ENCODE measurements around the gene BBS7. TPM values are rescaled to one million over a fixed set of nuclear protein-coding genes. Genes with fewer than 3 reads are reported as not detected.
A peak's percentile ranks its signal among the peaks of the same experiment; 100 is the strongest.

The BBS7 gene, protein sequence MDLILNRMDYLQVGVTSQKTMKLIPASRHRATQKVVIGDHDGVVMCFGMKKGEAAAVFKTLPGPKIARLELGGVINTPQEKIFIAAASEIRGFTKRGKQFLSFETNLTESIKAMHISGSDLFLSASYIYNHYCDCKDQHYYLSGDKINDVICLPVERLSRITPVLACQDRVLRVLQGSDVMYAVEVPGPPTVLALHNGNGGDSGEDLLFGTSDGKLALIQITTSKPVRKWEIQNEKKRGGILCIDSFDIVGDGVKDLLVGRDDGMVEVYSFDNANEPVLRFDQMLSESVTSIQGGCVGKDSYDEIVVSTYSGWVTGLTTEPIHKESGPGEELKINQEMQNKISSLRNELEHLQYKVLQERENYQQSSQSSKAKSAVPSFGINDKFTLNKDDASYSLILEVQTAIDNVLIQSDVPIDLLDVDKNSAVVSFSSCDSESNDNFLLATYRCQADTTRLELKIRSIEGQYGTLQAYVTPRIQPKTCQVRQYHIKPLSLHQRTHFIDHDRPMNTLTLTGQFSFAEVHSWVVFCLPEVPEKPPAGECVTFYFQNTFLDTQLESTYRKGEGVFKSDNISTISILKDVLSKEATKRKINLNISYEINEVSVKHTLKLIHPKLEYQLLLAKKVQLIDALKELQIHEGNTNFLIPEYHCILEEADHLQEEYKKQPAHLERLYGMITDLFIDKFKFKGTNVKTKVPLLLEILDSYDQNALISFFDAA
- polyA plus RNA-seq (ENCODE audit: insufficient read length in 3 of 3): 10 to 100 TPM; 22.5 to 28.4 (median 24.0) TPM
- long read RNA-seq, donor 1, transcript BBS7-202 (4 exons, 725 nt): major isoform, 6 of 7 reads
- long read RNA-seq, donor 1, partial matches to known transcripts: 0 of 7 reads
- long read RNA-seq, donor 1, other reads (novel, unspliced or antisense): 0 of 7 reads
- long read RNA-seq, donor 2, transcript BBS7-202 (4 exons, 725 nt): major isoform, 9 of 11 reads
- long read RNA-seq, donor 2, partial matches to known transcripts: 0 of 11 reads
- long read RNA-seq, donor 2, other reads (novel, unspliced or antisense): 0 of 11 reads
- long read RNA-seq, donor 3, partial matches to known transcripts: 0 of 7 reads
- long read RNA-seq, donor 3, other reads (novel, unspliced or antisense): 0 of 7 reads
- long read RNA-seq, donor 4, transcript BBS7-202 (4 exons, 725 nt): major isoform, 10 of 10 reads
- long read RNA-seq, donor 4, partial matches to known transcripts: 0 of 10 reads
- long read RNA-seq, donor 4, other reads (novel, unspliced or antisense): 0 of 10 reads
- long read RNA-seq, donor 5, transcript BBS7-202 (4 exons, 725 nt): major isoform, 6 of 7 reads
- long read RNA-seq, donor 5, partial matches to known transcripts: 0 of 7 reads
- long read RNA-seq, donor 5, other reads (novel, unspliced or antisense): 0 of 7 reads
- long read RNA-seq, donor 6, partial matches to known transcripts: 0 of 5 reads
- long read RNA-seq, donor 6, other reads (novel, unspliced or antisense): 0 of 5 reads
- long read RNA-seq, donor 7, transcript BBS7-202 (4 exons, 725 nt): major isoform, 6 of 10 reads
- long read RNA-seq, donor 7, partial matches to known transcripts: 0 of 10 reads
- long read RNA-seq, donor 7, other reads (novel, unspliced or antisense): 0 of 10 reads
- long read RNA-seq, donor 8, partial matches to known transcripts: 0 of 3 reads
- long read RNA-seq, donor 8, other reads (novel, unspliced or antisense): 0 of 3 reads
- long read RNA-seq, donor 9, transcript BBS7-202 (4 exons, 725 nt): major isoform, 7 of 8 reads
- long read RNA-seq, donor 9, partial matches to known transcripts: 0 of 8 reads
- long read RNA-seq, donor 9, other reads (novel, unspliced or antisense): 0 of 8 reads
- long read RNA-seq, donor 10, transcript BBS7-202 (4 exons, 725 nt): major isoform, 5 of 7 reads
- long read RNA-seq, donor 10, partial matches to known transcripts: 0 of 7 reads
- long read RNA-seq, donor 10, other reads (novel, unspliced or antisense): 0 of 7 reads
- long read RNA-seq, donor 11, partial matches to known transcripts: 0 of 2 reads
- long read RNA-seq, donor 11, other reads (novel, unspliced or antisense): 0 of 2 reads
- long read RNA-seq, donor 12, transcript BBS7-202 (4 exons, 725 nt): major isoform, 7 of 17 reads
- long read RNA-seq, donor 12, partial matches to known transcripts: 5 of 17 reads
- long read RNA-seq, donor 12, other reads (novel, unspliced or antisense): 0 of 17 reads
- long read RNA-seq, donor 13, partial matches to known transcripts: 0 of 3 reads
- long read RNA-seq, donor 13, other reads (novel, unspliced or antisense): 0 of 3 reads
- long read RNA-seq, donor 14, transcript BBS7-202 (4 exons, 725 nt): major isoform, 8 of 13 reads
- long read RNA-seq, donor 14, partial matches to known transcripts: 0 of 13 reads
- long read RNA-seq, donor 14, other reads (novel, unspliced or antisense): 0 of 13 reads
- long read RNA-seq, donor 15, transcript BBS7-202 (4 exons, 725 nt): major isoform, 6 of 8 reads
- long read RNA-seq, donor 15, partial matches to known transcripts: 0 of 8 reads
- long read RNA-seq, donor 15, other reads (novel, unspliced or antisense): 0 of 8 reads
- long read RNA-seq, donor 16, transcript BBS7-202 (4 exons, 725 nt): major isoform, 10 of 10 reads
- long read RNA-seq, donor 16, partial matches to known transcripts: 0 of 10 reads
- long read RNA-seq, donor 16, other reads (novel, unspliced or antisense): 0 of 10 reads

- peak; percentile 99 for DNase-seq
Observed at GRCh38 chr4:121869841-121870822, at the start of gene BBS7. Gene BBS7 (minus strand): TSS chr4:121870474. CDS start chr4:121870313, 161 bp downstream.

DNA sequence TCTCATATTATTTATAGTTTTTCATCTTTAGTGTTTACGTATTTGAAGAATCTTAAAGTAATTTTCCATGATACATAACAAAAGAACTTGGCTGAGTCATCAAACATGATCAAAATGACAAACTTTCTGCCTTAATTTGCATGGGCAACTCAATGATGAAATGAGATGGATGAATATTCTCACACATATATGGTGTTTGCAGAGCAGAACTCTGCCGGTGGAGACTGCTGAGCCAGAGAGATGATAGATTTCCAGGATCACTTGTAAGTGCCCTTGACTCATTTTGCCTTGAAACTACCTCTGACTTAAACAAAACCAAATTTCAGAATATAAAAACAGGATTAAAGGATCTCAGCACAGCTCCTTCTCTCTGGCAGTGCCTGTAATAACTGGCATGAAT is 43.4 kb upstream of the BBS7 start:
- no peak for DNase-seq

DNA sequence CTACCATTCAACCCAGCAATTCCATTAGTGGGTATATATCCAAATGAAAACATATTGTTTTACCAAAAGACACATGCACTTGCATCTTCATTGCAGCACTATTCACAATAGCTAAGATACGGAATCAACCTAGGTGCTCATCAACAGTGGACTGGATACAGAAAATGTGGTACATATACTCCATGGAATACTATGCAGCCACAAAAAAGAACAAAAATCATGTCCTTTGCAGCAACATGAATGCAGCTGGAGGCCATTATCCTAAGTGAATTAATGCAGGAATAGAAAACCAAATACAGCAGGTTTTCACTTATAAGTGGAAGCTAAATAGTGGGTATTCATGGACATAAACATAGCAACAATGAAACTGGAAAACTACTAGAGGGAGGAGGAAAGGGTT is 38.1 kb upstream of the BBS7 start:
- no peak for DNase-seq

GRCh38 chr4:121900132-121900983 is 30.1 kb upstream of the BBS7 start:
- peak; percentile 33 for DNase-seq

DNA sequence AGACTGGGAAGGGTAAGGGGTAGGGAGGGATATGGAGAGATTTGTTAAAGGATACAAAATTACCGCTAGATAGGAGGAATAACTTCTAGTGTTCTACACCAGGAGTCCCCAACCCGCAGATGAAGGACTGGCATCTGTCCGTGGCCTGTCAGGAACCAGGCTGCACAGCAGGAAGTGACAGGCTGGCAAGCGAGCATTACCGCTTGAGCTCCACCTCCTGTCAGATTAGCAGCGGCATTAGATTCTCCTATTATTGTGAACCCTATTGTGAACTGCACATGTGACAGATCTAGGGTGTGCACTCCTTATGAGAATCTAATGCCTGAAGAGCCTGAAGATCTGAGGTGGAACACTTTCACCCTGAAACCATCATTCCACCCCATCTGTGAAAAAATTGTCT is 27.9 kb upstream of the BBS7 start:
- DNase-seq: no peak

GRCh38 chr4:121888134-121888533 is 17.9 kb upstream of the BBS7 start:
- DNase-seq: no peak

- DNase-seq: no peak
Observed at GRCh38 chr4:121885115-121885514, 14.8 kb upstream of the BBS7 start.

GRCh38 chr4:121881158-121881557 is 10.9 kb upstream of the BBS7 start:
- DNase-seq: no peak

GRCh38 chr4:121879135-121879534 is 8.9 kb upstream of the BBS7 start:
- DNase-seq: no peak

GRCh38 chr4:121877041-121877773 is 6.9 kb upstream of the BBS7 start:
- DNase-seq: no peak

- DNase-seq: no peak
Observed at GRCh38 chr4:121876070-121876469, 5.8 kb upstream of the BBS7 start.

GRCh38 chr4:121875652-121876051 is 5.4 kb upstream of the BBS7 start:
- DNase-seq: no peak

- no peak for DNase-seq
Observed at GRCh38 chr4:121873604-121874003, 3.3 kb upstream of the BBS7 start.

DNA sequence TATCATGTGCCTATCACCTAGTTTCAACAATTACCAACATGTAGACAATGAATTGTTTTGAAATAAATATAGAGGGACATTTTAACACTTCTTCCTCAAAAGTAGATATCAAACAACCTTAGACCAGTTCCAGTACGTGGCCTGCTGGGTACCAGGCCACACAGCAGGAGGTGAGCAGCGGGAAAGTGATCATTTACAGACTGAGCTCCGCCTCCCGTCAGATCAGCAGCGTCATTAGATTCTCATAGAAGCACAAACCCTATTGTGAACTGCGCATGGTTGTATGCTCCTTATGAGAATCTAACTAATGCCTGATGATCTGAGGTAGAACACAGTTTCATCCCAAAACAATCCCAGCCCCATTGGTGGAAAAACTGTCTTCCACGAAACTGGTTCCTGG is 6.5 kb downstream of the BBS7 start:
- no peak for DNase-seq

- no peak for DNase-seq
Observed at GRCh38 chr4:121861426-121861825, 8.8 kb downstream of the BBS7 start.

- no peak for DNase-seq
Observed at GRCh38 chr4:121860121-121860520, 10.2 kb downstream of the BBS7 start.
